Neural progenitor cell (in vitro differentiated cells): Measurements from ENCODE around the gene ADAM10. TPM values are rescaled to one million over a fixed set of nuclear protein-coding genes. Genes with fewer than 3 reads are reported as not detected.

Source experiments
- DNase-seq: peaks from one replicate; pipeline ENCODE4 v3.0.0-alpha.2; 2016; ENCODE audit warnings: low spot score
- H2AFZ ChIP-seq: fragments of 200-600 bp; sonication (generic); replicated peaks from 2 replicates; pipeline ENCODE4 v1.6.1; 2016; ENCODE audit warnings: antibody characterized with exemption
- H3F3A ChIP-seq: fragments of 200-600 bp; sonication (generic); 2 replicates; pipeline ENCODE4 v1.6.1; 2016; ENCODE audit warnings: antibody characterized with exemption, low read depth
- H3K27ac ChIP-seq: fragments of 200-600 bp; sonication (generic); 2 replicates; pipeline ENCODE4 v1.5.1; 2016; ENCODE audit warnings: mild to moderate bottlenecking
- H3K27me3 ChIP-seq: fragments of 200-600 bp; sonication (generic); 2 replicates; pipeline ENCODE4 v1.6.1; 2016; ENCODE audit warnings: mild to moderate bottlenecking, moderate library complexity
- H3K36me3 ChIP-seq: fragments of 200-600 bp; sonication (generic); 2 replicates; pipeline ENCODE4 v1.5.1; 2016
- H3K4me1 ChIP-seq: fragments of 200-600 bp; sonication (generic); 2 replicates; pipeline ENCODE4 v1.6.1; 2016; ENCODE audit warnings: mixed run types
- H3K4me2 ChIP-seq: fragments of 200-600 bp; sonication (generic); 2 replicates; pipeline ENCODE4 v1.6.1; 2016
- H3K4me3 ChIP-seq: fragments of 200-600 bp; sonication (generic); 2 replicates; pipeline ENCODE4 v1.5.1; 2016
- H3K79me2 ChIP-seq: fragments of 200-600 bp; sonication (generic); 2 replicates; pipeline ENCODE4 v1.6.1; 2016; ENCODE audit warnings: low read depth
- H3K9ac ChIP-seq: fragments of 200-600 bp; sonication (generic); 2 replicates; pipeline ENCODE4 v1.6.1; 2016
- H3K9me3 ChIP-seq: fragments of 200-600 bp; sonication (generic); 2 replicates; pipeline ENCODE4 v1.5.1; 2016; ENCODE audit warnings: low read depth
- H4K20me1 ChIP-seq: fragments of 200-600 bp; sonication (generic); 2 replicates; pipeline ENCODE4 v1.6.1; 2016; ENCODE audit warnings: low read depth
- H3K27ac Mint-ChIP-seq: 3 replicates; pipeline ENCODE4 v1.8.0; 2021; ENCODE audit warnings: mixed read lengths
- H3K27me3 Mint-ChIP-seq: 2 replicates; pipeline ENCODE4 v1.8.0; 2022; ENCODE audit warnings: low read depth, mild to moderate bottlenecking, inconsistent platforms, moderate library complexity, mixed read lengths; ENCODE audit not compliant: insufficient read depth
- H3K36me3 Mint-ChIP-seq: 3 replicates; pipeline ENCODE4 v1.8.0; 2021; ENCODE audit warnings: mixed read lengths
- H3K4me1 Mint-ChIP-seq: 3 replicates; pipeline ENCODE4 v1.8.0; 2021; ENCODE audit warnings: mixed read lengths
- H3K4me3 Mint-ChIP-seq: 3 replicates; pipeline ENCODE4 v1.8.0; 2021; ENCODE audit warnings: mild to moderate bottlenecking, moderate library complexity, mixed read lengths
- H3K9me3 Mint-ChIP-seq: 3 replicates; pipeline ENCODE4 v1.8.0; 2020; ENCODE audit warnings: mixed read lengths
- CTCF ChIP-seq: fragments of 200-600 bp; sonication (generic); IDR thresholded peaks from 2 replicates; pipeline ENCODE4 v1.5.1; 2017; ENCODE audit warnings: antibody characterized with exemption, mild to moderate bottlenecking
- EZH2 ChIP-seq: fragments of 200-600 bp; sonication (generic); IDR thresholded peaks from 2 replicates; pipeline ENCODE4 v1.6.1; 2017; ENCODE audit warnings: antibody characterized with exemption, mild to moderate bottlenecking, moderate library complexity
- EZH2phosphoT487 ChIP-seq: fragments of 200-600 bp; sonication (generic); IDR thresholded peaks from 2 replicates; pipeline ENCODE4 v1.6.1; 2017; ENCODE audit warnings: antibody characterized with exemption
- total RNA-seq: library from RNA; depleted of rRNA; stranded (reverse); fragments of >200 nt; gene quantifications from 2 replicates; pipeline ENCODE4 v1.2.3, GENCODE V29; 2015; ENCODE audit warnings: low replicate concordance

ADAM10 gene
- total RNA-seq, 1 donor from 2014 or later, result 153 TPM

DNA sequence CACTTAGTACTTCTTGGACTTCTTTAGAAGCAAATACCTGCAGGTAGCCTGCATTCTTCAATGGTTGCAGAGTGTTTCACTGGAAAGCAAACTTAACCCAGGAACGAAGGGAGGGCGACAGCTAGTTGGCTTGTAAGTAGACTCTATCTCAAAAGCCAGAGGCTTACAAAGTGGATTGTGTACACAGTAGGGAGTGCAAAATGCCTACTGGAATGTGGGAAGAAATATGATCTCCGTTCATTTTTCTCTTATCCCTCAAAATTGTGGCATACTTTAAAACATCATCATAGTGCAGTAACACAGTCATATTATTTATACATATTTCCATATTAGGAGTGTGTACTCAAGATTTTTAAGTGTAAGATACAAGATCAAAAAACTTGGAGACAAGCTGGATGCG is 162.0 kb downstream of the ADAM10 start:
- no peak for DNase-seq
- peaks cover 2% of the 10 kb centered on the region for H3K27me3 Mint-ChIP-seq
- no peak overlapping the region for H2AFZ ChIP-seq
- H3K36me3 ChIP-seq, result no peaks in the 10 kb centered on the region
- no peak overlapping the region for H3K9ac ChIP-seq
- H3K27ac ChIP-seq, result no peak overlapping the region
- TF ChIP-seq CTCF (no peak), EZH2phosphoT487 (no peak), EZH2 (no peak)
- peaks cover 8% of the 10 kb centered on the region for H3K9me3 Mint-ChIP-seq
- no peak overlapping the region for H3K27ac Mint-ChIP-seq
- no peak overlapping the region for H3K4me3 Mint-ChIP-seq
- no peaks in the 10 kb centered on the region for H3K36me3 Mint-ChIP-seq
- no peak overlapping the region for H3K4me3 ChIP-seq
- no peaks in the 10 kb centered on the region for H3K79me2 ChIP-seq
- H3K4me1 ChIP-seq, result no peaks in the 10 kb centered on the region
- H3F3A ChIP-seq, result no peaks in the 10 kb centered on the region
- H3K27me3 ChIP-seq, result no peaks in the 10 kb centered on the region
- no peak overlapping the region for H3K4me2 ChIP-seq
- peaks cover 8% of the 10 kb centered on the region for H3K4me1 Mint-ChIP-seq
- peaks cover 3% of the 10 kb centered on the region for H3K9me3 ChIP-seq
- H4K20me1 ChIP-seq, result no peaks in the 10 kb centered on the region

DNA sequence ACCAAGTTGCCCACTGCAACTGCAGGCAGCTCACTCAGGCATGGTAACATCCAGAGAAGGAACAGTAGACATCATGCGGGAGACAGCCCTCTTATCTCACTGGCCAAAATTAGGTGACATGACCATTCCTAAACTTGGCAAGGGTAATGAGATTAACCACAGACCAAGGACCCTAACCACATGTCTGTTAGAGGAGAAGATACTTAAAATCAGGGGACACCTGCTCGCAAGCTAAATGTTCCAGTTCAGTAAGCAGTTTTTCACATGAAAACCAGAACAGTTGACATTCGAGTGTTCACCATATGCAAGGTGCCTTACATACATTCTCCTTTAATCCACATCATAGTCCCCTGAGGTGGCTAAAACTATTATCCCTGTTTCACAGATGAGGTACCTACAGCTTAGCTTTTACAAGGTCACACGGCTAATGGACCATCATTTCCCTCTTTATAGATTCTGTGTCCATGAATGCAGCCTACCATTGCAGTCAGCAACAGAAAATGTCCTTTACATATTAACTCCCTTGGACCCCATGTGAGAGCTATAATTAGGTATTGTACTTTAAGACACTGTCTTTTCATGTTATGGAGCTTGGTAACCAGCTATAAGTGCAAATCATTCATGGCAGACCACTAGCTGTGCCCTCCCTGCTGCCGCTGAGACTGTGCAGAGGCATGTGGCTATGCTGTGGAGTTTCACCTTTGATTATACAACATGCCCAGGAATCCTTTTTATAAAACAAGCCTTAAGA is 163.6 kb downstream of the ADAM10 start:
- DNase-seq, result no peak
- Histone ChIP-seq H3K79me2 (no peaks in the 10 kb centered on the region), H4K20me1 (no peaks in the 10 kb centered on the region), H2AFZ (no peak overlapping the region), H3K4me1 (no peaks in the 10 kb centered on the region), H3K4me3 (no peak overlapping the region), H3K27ac (no peak overlapping the region), H3K9ac (no peak overlapping the region), H3K9me3 (peaks cover 4% of the 10 kb centered on the region), H3K27me3 (no peaks in the 10 kb centered on the region), H3K4me2 (no peak overlapping the region), H3K36me3 (no peaks in the 10 kb centered on the region), H3F3A (no peaks in the 10 kb centered on the region)
- H3K36me3 Mint-ChIP-seq, result no peaks in the 10 kb centered on the region
- TF ChIP-seq CTCF, result no peak
- no peak for TF ChIP-seq EZH2phosphoT487
- no peak for TF ChIP-seq EZH2
- H3K4me3 Mint-ChIP-seq, result no peak overlapping the region
- H3K27ac Mint-ChIP-seq, result no peak overlapping the region
- H3K9me3 Mint-ChIP-seq, result peaks cover 8% of the 10 kb centered on the region
- peaks cover 6% of the 10 kb centered on the region for H3K4me1 Mint-ChIP-seq
- H3K27me3 Mint-ChIP-seq, result peaks cover 4% of the 10 kb centered on the region

DNA sequence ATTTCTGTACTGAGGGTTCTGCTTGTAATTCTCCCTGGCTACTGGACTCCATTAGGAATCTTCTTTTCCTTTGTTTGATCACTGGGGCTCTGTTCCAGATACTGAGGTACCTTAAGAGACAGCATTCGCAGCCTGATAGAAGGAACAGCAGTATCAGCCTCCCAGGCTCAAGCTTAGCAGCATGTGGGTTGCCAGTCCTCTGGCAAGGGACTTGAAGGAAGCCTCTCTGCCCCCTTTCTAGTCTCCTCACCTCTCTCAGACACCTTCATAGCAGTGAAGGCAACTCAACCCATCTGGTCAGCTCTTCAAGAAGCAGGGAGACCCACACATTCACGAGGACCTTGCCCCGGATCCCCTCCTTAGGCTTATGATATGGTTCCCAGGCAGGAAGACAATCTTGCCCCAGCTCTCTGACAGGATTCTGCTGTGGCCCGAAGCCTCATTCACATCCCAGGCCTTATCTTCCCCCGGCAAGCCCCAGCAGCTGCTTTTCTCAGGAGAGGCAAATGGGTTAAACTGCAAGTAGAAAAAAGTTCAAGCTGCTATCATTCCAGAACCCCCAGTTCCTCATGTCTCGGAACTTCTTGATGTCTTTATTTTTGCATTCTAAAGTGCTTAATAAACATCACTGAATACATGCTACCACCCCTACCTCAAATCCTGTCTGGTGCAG is 164.6 kb downstream of the ADAM10 start:
- Histone ChIP-seq H3K9ac (no peak overlapping the region), H3K36me3 (no peaks in the 10 kb centered on the region)
- H3K27ac Mint-ChIP-seq, result no peak overlapping the region

More for the DNA sequence above, 164.6 kb downstream of the ADAM10 start:
- Histone ChIP-seq H4K20me1 (no peaks in the 10 kb centered on the region), H3K27me3 (no peaks in the 10 kb centered on the region), H3K4me1 (no peaks in the 10 kb centered on the region), H3K4me3 (no peak overlapping the region), H3K79me2 (no peaks in the 10 kb centered on the region), H3K9me3 (peaks cover 4% of the 10 kb centered on the region), H2AFZ (no peak overlapping the region), H3K27ac (no peak overlapping the region), H3F3A (no peaks in the 10 kb centered on the region), H3K4me2 (no peak overlapping the region)
- Mint-ChIP-seq H3K4me1 (peaks cover 4% of the 10 kb centered on the region), H3K4me3 (no peak overlapping the region), H3K36me3 (no peaks in the 10 kb centered on the region), H3K27me3 (peaks cover 4% of the 10 kb centered on the region), H3K9me3 (peaks cover 8% of the 10 kb centered on the region)
- DNase-seq, result no peak
- TF ChIP-seq CTCF (no peak), EZH2phosphoT487 (no peak), EZH2 (no peak)
